Measurements from ENCODE around the gene BASP1.
"Not testable (repeated sequence)": the region's sequence is repeated elsewhere in the genome, so short reads cannot be mapped to it uniquely, and the experiment has no call there.

BASP1 gene

DNA sequence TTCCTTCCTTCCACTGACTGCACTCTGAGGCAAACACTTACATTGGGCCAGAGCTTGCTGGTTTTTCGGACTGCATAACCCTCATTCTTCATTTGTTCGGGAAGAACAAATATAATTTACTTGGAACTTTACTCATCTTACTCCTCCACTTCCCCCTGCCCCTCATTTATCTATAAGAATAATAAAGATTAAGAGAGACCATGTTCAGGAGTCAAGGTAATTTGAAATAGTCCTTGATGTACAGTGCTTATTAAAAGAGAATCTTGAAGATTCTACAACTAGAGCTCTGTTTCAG is 65.6 kb downstream of the BASP1 start:
- no peak for DNase-seq (ENCODE audit: low read depth in 2 of 2, low spot score in 1 of 2)

DNA sequence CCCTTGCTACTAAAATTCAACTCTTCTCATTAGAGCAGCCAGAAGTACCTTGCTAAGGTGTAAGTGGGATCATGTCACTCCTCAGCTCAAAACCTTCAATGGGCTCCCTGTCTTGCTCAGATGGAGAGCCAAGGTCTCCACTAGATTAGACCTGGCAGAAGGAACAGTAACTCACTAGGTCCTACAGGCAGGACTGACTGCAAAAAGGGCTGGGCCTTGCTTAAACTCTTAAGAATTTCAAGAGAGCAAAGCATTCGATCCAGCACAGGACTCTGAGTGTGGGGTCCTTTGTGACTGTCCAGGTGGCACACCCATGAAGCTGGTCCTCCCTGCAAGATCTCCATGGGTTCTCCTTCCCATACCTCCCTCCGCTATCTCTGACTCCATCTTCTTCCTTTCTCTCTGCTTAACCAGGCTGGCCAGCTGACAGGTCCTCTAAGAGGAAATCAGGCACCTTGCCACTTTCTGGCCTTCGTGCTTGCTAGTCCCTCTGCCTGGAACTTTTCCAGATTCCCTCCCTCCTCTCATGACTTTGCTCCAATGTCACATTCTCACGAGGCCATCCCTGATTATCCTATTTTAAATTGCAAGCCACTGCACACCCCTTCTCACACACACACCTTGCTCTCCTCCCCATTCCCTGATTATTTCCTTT is 70.2 kb downstream of the BASP1 start:
- DNase-seq (ENCODE audit: low read depth in 2 of 2, low spot score in 1 of 2), result no peak

DNA sequence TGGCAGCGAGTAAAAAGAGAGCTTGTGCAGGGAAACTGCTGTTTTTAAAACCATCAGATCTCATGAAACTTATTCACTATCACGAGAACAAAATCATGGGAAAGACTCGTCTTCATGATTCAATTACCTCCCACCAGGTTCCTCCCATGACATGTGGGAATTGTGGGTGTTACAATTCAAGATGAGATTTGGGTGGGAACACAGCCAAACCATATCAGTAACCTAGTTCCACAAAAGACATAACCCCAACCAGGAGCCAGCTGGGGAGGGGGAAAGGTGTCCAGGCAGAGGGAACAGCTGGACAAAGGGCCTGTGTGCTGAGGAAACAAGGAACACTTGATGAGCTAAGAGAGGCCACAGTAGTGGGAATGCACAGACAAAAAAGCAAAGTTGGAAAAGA is 71.1 kb downstream of the BASP1 start:
- no peak for DNase-seq (ENCODE audit: low read depth in 2 of 2, low spot score in 1 of 2)

DNA sequence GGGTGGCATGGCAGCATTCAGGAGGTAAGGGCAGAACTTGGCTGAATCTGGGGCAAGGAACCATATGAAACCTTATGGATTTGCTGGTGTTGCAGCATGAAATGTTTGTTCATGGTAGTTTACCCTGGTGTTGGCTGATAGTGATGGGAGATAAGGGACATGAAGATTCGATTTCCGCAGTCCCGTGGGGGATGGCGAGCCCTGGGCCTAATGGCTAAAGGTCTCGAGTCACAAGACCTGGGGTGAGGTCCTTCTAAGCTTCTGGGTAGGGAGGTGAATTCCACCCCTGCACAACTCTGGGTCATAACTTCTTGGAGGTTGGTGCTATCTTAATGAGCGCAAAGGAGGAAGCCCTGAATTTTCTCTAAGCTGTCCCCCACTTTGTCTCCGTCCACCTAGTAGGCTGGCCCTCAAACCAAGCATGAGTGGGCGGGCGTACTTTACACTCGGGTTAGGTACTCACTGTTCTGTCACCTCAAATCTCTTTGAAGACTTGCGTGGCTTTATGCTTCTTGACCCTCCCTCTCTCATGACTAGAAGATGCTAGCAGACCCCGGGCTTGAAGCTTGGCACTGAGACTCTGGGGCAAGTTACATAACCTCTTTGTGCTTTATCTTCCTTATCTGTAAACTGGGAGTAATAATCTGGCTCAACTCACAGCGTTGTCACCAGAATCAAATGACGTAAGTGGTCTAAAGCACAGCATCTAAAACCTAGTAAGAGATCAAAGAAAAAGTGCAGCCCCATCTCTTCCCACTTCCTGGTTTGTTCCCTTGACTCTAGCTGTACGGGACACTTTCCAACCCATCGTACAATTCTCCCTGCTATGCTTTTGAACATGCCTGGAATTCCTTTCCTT is 72.5 kb downstream of the BASP1 start:
- no peak for DNase-seq (ENCODE audit: low read depth in 2 of 2, low spot score in 1 of 2)

DNA sequence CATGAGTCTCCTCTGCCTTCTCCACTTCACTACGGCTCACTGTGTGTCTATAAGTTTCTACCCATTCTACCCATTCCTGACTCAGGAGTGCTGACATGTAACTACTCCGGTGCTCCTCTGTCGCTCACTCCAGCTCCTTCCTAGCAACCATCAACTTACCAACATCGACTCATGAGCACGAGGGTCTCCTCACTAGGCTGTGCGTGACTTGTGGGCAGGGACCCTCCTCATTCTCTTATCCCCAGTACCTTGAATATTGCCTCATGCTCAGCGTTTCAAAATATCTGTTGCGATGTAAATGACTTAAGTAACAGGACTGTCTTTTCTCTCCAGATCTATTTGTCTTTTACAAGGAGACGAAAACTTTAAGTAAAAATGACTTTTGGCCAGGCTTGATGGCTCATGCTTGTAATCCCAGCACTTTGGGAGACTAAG is 73.1 kb downstream of the BASP1 start:
- no peak for DNase-seq (ENCODE audit: low read depth in 2 of 2, low spot score in 1 of 2)

DNA sequence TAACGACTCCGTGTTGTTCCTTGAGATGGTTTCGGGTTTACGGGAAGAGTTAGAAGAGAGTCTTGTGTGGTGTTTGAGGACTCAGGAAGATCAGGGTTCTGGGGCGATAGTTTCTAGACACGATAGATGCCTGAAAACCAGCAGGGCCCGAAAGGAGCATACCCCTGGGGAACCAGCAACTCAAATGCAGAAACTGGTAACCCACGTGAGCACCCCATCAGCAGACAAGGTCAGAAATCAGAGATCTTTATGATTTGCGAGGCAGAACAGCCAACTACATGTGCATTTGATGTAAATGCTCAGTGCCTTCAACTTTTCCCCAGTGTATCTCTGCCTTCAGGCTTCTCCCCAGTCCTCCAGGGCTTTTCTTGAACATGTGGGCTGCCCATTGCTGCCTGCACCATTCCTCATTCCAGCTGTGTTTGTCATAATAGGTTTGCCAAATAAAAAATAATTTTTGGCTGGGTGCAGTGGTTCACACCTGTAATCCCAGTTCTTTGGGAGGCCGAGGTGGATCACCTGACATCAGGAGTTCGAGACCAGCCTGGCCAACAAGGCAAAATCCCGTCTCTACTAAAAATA is 75.1 kb downstream of the BASP1 start:
- DNase-seq (ENCODE audit: low read depth in 2 of 2, low spot score in 1 of 2), result no peak

DNA sequence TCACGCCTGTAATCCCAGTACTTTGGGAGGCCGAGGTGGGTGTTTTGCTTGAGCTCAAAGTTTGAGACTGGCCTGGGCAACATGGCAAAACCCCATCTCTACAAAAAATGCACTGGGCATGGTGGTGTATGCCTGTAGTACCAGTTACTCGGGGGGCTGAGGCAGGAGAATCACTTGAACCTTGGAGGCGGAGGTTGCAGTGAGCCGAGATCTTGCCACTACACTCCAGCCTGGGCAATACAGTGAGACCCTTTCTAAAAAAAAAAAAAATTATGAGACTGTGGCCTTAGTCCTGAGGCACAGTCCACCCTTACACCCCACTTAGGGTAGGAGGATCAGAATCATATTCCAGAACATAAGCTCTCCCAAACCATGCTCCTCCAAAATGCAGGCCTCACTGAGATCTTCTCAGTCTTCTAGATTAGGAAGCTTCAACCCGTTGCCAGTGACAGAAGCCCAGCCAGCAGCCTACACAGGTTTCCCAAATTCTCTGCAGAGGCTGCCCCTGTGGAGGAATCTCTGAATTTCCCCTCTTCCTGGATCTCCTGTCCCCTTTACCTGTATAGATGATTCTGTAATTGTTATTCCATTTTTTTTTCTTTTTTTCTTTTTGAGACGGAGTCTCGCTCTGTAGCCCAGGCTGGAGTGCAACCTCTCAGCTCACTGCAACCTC is 77.3 kb downstream of the BASP1 start:
- DNase-seq (ENCODE audit: low read depth in 2 of 2, low spot score in 1 of 2), result no peak

DNA sequence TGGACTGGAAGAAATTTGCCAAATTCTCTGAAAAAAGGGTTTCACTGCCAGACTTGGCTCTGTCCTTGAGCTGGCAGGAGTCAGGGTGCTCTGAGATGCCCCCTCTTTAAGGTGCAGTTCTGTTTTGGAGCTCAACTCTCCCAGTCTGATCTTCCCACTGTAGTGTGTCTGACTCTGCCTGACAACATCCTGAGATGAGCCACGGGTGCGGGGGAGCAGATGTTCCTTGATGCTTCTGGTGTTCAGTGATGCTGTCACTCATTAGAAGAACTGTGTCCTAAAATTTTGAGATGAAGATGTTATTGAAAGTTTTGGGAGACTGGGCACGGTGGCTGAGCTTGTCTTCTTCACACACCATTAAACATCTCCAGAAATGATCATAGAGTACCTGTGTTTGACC is 78.2 kb downstream of the BASP1 start:
- no peak for DNase-seq (ENCODE audit: low read depth in 2 of 2, low spot score in 1 of 2)

DNA sequence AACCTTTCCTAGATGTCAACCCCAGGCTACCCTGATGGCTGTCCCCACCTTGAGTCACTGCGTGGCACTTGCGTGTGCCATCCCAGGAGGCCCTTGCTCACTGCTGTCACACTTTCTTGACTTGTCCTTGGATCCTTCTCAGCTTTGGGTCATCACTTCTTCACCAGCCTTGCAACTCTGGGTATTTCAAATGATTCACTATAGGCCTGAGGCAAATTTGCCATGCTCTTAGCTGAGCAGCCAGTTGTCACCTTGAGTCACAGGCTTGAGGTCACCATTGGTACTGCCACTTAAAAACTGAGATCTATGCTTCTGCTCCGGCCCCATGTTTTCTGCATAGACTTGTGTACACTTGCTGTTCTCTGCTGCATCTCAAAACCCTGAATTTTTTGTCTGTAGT is 84.7 kb downstream of the BASP1 start:
- no peak for DNase-seq (ENCODE audit: low read depth in 2 of 2, low spot score in 1 of 2)

DNA sequence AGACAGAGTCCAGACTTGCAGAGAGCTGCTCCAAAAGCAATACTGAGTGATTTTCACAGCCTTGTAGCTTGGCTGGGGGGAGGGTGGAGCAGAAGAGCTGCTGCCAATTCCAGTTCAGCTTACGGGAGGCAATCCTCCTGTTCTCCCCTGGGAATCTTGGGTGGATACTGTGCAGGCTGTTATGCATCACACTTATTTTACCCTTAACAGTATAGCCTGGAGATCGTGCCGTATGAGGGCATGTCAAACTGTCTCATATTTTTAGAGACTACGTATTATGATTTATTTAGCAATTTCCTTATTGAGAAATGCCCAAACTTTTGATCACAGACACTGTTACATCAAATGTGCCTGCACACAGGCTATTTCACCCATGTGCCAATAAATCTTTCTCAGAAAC is 85.2 kb downstream of the BASP1 start:
- no peak for DNase-seq (ENCODE audit: low read depth in 2 of 2, low spot score in 1 of 2)

DNA sequence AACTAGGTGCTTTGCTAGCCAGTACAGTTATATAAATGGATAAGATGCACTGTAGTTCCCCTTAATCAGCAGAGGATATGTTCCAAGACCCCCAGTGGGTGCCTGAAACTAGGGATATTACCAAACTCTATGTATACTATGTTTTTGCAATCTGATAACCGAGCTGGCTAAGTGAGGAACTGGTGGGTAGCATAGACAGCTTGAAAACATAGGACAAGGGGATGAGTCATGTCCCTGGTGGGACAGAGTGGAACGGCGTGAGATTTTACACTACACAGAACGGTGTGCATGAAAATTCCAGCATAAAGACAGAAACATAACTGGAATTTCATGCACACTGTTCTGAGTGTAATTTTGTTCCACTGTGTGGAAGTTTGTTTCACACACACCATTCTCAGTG is 86.9 kb downstream of the BASP1 start:
- no peak for DNase-seq (ENCODE audit: low read depth in 2 of 2, low spot score in 1 of 2)

DNA sequence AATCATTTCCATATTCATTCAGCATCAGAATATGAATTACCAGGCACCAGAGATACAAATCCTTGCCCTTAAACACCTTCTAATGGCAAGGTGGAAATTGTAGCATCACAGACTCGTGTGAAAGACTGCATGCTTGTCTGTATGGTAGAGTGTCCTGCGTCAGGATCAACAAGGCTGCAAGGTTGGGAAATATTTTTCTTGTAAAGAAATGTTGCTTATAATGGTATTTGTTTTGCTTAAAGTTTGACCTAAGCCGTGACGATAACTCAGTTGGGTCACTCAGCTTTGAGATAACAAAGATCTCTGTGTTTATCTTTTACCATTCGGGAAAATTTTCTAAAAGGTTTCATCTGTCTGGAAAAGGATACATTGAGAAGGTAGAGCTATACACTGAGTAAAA is 87.6 kb downstream of the BASP1 start:
- DNase-seq (ENCODE audit: low read depth in 2 of 2, low spot score in 1 of 2), result no peak

DNA sequence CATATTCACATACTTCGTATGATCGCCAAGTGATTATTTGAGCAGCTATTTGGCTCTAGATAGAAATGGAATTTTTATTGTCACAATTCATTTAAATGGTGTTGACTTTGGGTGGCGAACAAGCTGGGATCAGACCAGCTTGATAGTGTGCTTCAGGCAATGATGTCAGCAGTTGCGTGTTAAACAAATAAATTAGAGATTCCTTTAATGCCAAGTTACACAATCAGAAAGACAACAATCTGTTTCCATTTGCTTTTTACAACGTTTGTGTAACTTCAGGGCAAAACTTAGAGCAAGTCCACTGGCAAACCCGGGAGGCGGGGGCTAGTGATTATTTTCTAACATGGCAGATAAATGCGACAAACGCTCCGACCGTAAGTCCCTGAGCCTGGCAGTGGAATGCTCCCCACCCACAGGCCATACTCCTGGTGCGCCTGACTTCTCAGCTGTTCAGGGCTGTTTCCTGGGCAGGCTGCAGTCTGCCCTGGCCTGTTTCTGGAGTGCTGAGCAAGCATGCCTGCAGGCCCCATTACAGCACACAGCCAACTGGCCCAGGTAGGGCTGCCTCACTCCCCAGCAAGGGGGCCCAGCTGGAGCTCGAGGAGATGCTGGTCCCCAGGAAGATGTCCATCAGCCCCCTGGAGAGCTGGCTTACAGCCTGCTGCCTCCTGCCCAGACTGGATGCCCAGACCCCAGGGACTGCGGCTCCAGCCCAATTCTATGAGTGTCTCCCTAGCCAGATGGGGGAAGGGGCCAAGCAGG is 88.7 kb downstream of the BASP1 start:
- DNase-seq (ENCODE audit: low read depth in 2 of 2, low spot score in 1 of 2), result no peak

DNA sequence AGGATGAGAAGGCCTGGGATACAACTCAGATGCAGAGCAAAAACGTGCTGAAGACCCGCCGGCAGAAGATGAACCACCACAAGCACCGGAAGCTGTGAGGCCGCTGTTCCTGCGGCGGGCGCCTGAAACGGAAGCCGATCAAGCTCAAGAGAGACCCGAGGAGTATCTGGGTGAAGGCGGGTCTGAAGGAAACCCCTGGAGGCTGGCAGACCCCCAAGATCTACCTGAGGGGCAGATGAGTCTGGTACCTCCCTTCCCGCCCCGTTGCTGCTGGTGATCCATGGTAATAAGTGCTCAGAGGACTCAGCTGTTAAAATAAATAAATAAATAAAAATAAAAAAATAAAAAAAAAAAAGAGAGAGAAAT is 89.3 kb downstream of the BASP1 start:
- DNase-seq (ENCODE audit: low read depth in 2 of 2, low spot score in 1 of 2), result no peak

DNA sequence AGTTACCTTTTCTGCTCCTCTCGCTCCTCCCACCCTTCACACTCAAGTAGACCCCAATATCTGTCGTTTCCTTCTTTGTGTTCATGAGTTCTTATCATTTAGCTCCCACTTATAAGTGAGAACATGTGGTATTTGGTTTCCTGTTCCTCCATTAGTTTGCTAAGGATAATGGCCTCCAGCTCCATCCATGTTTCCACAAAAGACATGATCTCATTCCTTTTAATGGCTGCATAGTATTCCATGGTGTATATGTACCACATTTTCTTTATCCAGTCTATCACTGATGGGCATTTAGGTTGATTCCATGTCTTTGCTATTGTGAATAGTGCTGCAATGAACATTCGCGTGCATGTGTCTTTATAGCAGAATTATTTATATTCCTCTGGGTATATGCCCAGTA is 90.0 kb downstream of the BASP1 start:
- not testable (repeated sequence) for DNase-seq (ENCODE audit: low read depth in 2 of 2, low spot score in 1 of 2)

DNA sequence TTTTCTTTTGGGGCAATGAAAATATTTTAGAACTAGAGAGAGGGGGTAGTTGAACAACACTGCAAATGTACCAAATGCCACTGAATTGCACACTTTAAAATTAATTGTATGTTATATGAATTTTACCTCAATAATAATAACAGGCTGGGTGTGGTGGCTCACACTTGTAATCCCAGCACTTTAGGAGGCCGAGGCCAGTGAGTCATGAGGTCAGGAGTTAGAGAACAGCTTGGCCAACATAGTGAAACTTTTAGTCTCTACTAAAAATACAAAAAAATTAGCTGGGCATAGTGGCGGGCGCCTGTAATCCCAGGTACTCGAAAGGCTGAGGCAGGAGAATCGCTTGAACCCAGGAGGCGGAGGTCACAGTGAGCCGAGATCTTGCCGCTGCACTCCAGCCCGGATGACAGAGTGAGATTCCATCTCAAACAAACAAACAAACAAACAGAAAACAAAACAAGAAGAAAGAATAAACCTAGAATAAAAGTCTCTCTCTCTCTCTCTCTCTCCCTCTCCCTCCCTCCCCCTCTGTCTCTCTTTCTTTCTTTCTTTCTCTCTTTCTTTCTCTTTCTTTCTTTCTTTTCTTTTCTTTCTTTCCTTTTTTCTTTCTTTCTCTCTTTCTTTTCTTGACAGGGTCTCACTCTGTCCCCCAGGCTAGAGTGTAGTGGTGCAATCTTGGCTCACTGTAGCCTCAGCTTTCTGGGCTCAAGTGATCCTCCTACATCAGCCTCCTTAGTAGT is 91.1 kb downstream of the BASP1 start:
- DNase-seq (ENCODE audit: low read depth in 2 of 2, low spot score in 1 of 2), result no peak

DNA sequence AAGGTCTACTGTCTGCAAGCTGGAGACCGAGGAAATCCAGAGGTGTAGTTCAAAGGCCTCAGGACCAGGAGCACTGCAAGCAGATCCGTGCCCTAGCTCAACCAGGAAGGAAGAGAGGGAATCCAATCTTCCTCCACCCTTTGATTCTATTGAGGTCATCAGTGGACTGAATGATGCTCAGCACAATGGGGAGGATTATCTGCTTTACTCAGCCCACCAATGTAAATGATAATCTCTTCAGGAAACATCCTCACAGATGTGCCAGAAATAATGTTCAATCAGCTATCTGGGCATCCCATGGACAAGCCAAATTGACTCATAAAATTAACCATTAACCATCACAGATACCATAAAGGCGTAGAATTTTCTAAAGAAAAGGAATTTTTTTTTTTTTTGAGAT is 92.0 kb downstream of the BASP1 start:
- DNase-seq (ENCODE audit: low read depth in 2 of 2, low spot score in 1 of 2), result no peak

DNA sequence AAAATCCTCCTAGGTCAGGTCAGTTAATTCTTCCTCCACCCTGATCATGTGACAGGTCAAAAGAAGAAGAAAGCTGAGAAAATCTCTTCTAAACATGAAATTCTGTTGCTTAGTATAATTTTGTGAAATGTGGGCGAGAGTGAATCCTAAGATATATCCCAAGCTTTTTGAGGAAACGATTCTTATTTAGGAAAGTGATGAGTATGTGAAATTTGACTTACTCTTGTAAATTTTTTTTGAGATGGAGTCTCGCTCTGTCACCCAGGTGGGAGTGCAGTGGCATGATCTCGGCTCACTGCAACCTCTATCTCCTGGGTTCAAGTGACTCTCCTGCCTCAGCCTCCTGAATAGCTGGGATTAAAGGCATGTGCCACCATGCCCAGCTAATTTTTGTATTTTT is 93.1 kb downstream of the BASP1 start:
- DNase-seq (ENCODE audit: low read depth in 2 of 2, low spot score in 1 of 2), result not testable (repeated sequence)

DNA sequence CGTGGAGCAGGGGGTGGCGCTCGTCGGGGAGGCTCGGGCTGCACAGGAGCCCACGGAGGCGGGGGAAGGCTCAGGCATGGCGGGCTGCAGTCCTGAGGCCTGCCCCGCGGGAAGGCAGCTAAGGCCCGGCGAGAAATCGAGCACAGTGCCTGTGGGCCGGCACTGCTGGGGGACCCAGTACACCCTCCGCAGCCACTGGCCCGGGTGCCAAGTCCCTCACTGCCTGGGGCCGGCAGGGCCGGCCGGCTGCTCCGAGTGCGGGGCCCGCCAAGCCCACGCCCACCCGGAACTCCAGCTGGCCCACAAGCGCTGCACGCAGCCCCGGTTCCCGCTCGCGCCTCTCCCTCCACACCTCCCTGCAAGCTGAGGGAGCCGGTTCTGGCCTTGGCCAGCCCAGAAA is 94.4 kb downstream of the BASP1 start:
- DNase-seq (ENCODE audit: low read depth in 2 of 2, low spot score in 1 of 2), result not testable (repeated sequence)

DNA sequence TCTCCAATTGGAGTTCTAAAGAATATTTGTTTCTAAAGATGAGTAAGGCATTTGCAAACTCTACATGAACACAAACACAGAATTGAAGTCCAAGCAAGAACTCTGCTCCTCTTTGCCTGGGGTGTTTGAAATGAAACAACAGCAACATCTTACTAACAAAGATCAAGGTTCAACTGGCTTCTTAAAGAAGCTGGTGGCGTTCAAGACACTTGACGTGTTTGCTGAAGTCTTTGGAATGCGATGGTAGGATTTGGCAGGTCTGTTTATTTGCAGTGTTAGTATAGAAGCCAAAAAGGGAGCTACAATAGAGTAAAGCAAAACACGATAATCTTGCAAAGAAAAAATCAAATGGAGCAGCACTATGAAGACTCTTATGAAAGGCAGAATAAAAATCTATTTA is 94.9 kb downstream of the BASP1 start:
- DNase-seq (ENCODE audit: low read depth in 2 of 2, low spot score in 1 of 2), result no peak
